Measurements from ENCODE around the gene NDUFAF7. TPM values are rescaled to one million over a fixed set of nuclear protein-coding genes. Genes with fewer than 3 reads are reported as not detected.

The NDUFAF7 gene
- polyA plus RNA-seq, 1 of the 3 experiments (the other 2 are of a cell fraction): 24.8 TPM

GRCh38 chr2:37271376-37272067, 40.1 kb downstream of the NDUFAF7 start:
- H3K9me3 ChIP-seq: no peaks in the 10 kb centered on the region
- no peak for TF ChIP-seq IRF3 (IDR thresholded peaks at IDR 0.05; ENCODE audit: low read depth, low read length)
- no peak for TF ChIP-seq TCF12 (IDR thresholded peaks at IDR 0.05)
- TF ChIP-seq SIN3A (IDR thresholded peaks at IDR 0.05; ENCODE audit: borderline replicate concordance, low read depth, low read length): no peak
- no peak for TF ChIP-seq ELF1 (IDR thresholded peaks at IDR 0.05)
- TF ChIP-seq MAX (IDR thresholded peaks at IDR 0.05; ENCODE audit: low read depth): no peak
- TF ChIP-seq NFIC (IDR thresholded peaks at IDR 0.05; ENCODE audit: borderline replicate concordance): no peak
- TF ChIP-seq RAD21 (IDR thresholded peaks at IDR 0.05; ENCODE audit: low read length): no peak
- no peak for TF ChIP-seq ZBTB33 (IDR thresholded peaks at IDR 0.05; ENCODE audit: borderline replicate concordance, low read depth)
- no peak for TF ChIP-seq MXI1 (IDR thresholded peaks at IDR 0.05; ENCODE audit: low read depth, low read length)
- no peak for TF ChIP-seq CHD2 (IDR thresholded peaks at IDR 0.05; ENCODE audit: low read length, partially characterized antibody)
- TF ChIP-seq REST (IDR thresholded peaks at IDR 0.05; ENCODE audit: low read depth, low read length): no peak
- no peak for TF ChIP-seq JUND (IDR thresholded peaks at IDR 0.05)
- no peak overlapping the region for H3K4me2 ChIP-seq
- no peak for DNase-seq
- H3K36me3 ChIP-seq (replicated peaks in 1 of 2; ENCODE audit: control insufficient read depth in 1 of 2, insufficient read depth in 2 of 2, low read length in 1 of 2): peaks cover 91% of the 10 kb centered on the region in 2 experiments
- POLR2A ChIA-PET: no interaction called here
- no peak overlapping the region for H3K9ac ChIP-seq
- H2AFZ ChIP-seq (ENCODE audit: low read depth): no peak overlapping the region
- no peaks in the 10 kb centered on the region for H4K20me1 ChIP-seq (ENCODE audit: insufficient read depth)
- H3K4me1 ChIP-seq (ENCODE audit: control insufficient read depth in 1 of 2, insufficient read depth in 2 of 2, low read depth in 1 of 2, low read length in 1 of 2): no peaks in the 10 kb centered on the region
- H3K27me3 ChIP-seq (ENCODE audit: insufficient read depth): no peaks in the 10 kb centered on the region
- H3K27ac ChIP-seq (ENCODE audit: low read depth in 2 of 2, low read length in 1 of 2): no peak overlapping the region
- WGBS (ENCODE audit: low lambda C conversion rate): 88% methylated on average over 7 of the region's 7 CpGs
- H3K79me2 ChIP-seq (ENCODE audit: insufficient read depth): no peaks in the 10 kb centered on the region
- H3K4me3 ChIP-seq (ENCODE audit: low read depth in 2 of 2, low read length in 1 of 2): no peak overlapping the region
- no peaks in the 10 kb centered on the region for H3K9me2 ChIP-seq
- H3F3A ChIP-seq (replicated peaks; ENCODE audit: insufficient read depth): no peaks in the 10 kb centered on the region
- CTCF ChIA-PET: interaction anchor here (1.1 to 1.5 kb wide), 2 partner anchors 14 to 16 kb away, joined by 4 to 5 read pairs; no protein-coding TSS in a partner anchor

Measured in SK-N-SH (cell line).